ENCODE measurements around the gene P2RY4.
A peak's percentile ranks its signal among the peaks of the same experiment; 100 is the strongest.

P2RY4 gene

GRCh38 chrX:70254909-70255308, 5.1 kb downstream of the P2RY4 start:
- H3K14ac ChIP-seq (ENCODE audit: low read length in 2 of 2), result no peak overlapping the region
- H2BK120ac ChIP-seq (ENCODE audit: low read depth, low read length), result no peak overlapping the region
- H2BK5ac ChIP-seq (ENCODE audit: low read depth, low read length, poor library complexity, severe bottlenecking), result no peak overlapping the region
- H2BK15ac ChIP-seq (ENCODE audit: low read depth, poor library complexity, severe bottlenecking), result no peak overlapping the region
- no peak overlapping the region for H3K27ac ChIP-seq (ENCODE audit: low read length, poor library complexity, severe bottlenecking)
- 90% methylated on average over 2 of the region's 3 CpGs for WGBS
- no peaks in the 10 kb centered on the region for H3K4me1 ChIP-seq (ENCODE audit: control insufficient read depth, insufficient read depth, low read depth, low read length)
- no peaks in the 10 kb centered on the region for H3K79me1 ChIP-seq (replicated peaks; ENCODE audit: low read length, poor library complexity, severe bottlenecking)
- no peak overlapping the region for H2BK12ac ChIP-seq (ENCODE audit: low read length in 2 of 2)
- peaks cover 0 to 26% of the 10 kb centered on the region in 2 experiments for H3K27me3 ChIP-seq (ENCODE audit: control insufficient read depth in 1 of 2, insufficient read depth in 1 of 2, low read length in 2 of 2)
- no peak overlapping the region for H3K23ac ChIP-seq (ENCODE audit: low read length in 2 of 2)
- DNase-seq, result no peak
- no peak overlapping the region for H2AK5ac ChIP-seq (ENCODE audit: low read length, severe bottlenecking)
- H3K4ac ChIP-seq (ENCODE audit: low read depth in 1 of 2, low read length in 2 of 2), result no peak overlapping the region
- H2AFZ ChIP-seq (ENCODE audit: low read depth, low read length), result no peak overlapping the region
- no peak overlapping the region for H4K8ac ChIP-seq (ENCODE audit: low read length)
- H3K36me3 ChIP-seq (ENCODE audit: control insufficient read depth in 1 of 2, insufficient read depth in 2 of 2, low read depth in 1 of 2, low read length in 2 of 2), result no peaks in the 10 kb centered on the region
- H3K18ac ChIP-seq (ENCODE audit: low read depth in 1 of 2, low read length in 2 of 2), result no peak overlapping the region
- H3K9me3 ChIP-seq (ENCODE audit: control insufficient read depth, low read length), result peaks cover 9% of the 10 kb centered on the region
- no peak overlapping the region for H4K91ac ChIP-seq (ENCODE audit: low read length)
- H3K9ac ChIP-seq (ENCODE audit: low read length), result no peak overlapping the region
- H3K4me3 ChIP-seq (ENCODE audit: insufficient read depth in 1 of 2, low read depth in 1 of 2, low read length in 2 of 2), result no peak overlapping the region
- no peak overlapping the region for H3K4me2 ChIP-seq (ENCODE audit: low read length, poor library complexity, severe bottlenecking)

- Histone ChIP-seq H3K18ac (ENCODE audit: low read depth in 1 of 2, low read length in 2 of 2) (no peak overlapping the region), H3K4me2 (ENCODE audit: low read length, poor library complexity, severe bottlenecking) (no peak overlapping the region), H2BK5ac (ENCODE audit: low read depth, low read length, poor library complexity, severe bottlenecking) (no peak overlapping the region), H3K4me1 (ENCODE audit: control insufficient read depth, insufficient read depth, low read depth, low read length) (no peaks in the 10 kb centered on the region), H4K8ac (ENCODE audit: low read length) (no peak overlapping the region), H2AFZ (ENCODE audit: low read depth, low read length) (no peak overlapping the region), H3K79me1 (replicated peaks; ENCODE audit: low read length, poor library complexity, severe bottlenecking) (no peaks in the 10 kb centered on the region), H4K91ac (ENCODE audit: low read length) (no peak overlapping the region), H2BK12ac (ENCODE audit: low read length in 2 of 2) (no peak overlapping the region), H3K4ac (ENCODE audit: low read depth in 1 of 2, low read length in 2 of 2) (no peak overlapping the region), H3K14ac (ENCODE audit: low read length in 2 of 2) (no peak overlapping the region), H3K27ac (ENCODE audit: low read length, poor library complexity, severe bottlenecking) (no peak overlapping the region), H3K36me3 (ENCODE audit: control insufficient read depth in 1 of 2, insufficient read depth in 2 of 2, low read depth in 1 of 2, low read length in 2 of 2) (no peaks in the 10 kb centered on the region), H2BK15ac (ENCODE audit: low read depth, poor library complexity, severe bottlenecking) (no peak overlapping the region), H3K4me3 (ENCODE audit: insufficient read depth in 1 of 2, low read depth in 1 of 2, low read length in 2 of 2) (no peak overlapping the region), H3K9ac (ENCODE audit: low read length) (no peak overlapping the region), H2BK120ac (ENCODE audit: low read depth, low read length) (no peak overlapping the region), H2AK5ac (ENCODE audit: low read length, severe bottlenecking) (no peak overlapping the region), H3K27me3 (ENCODE audit: control insufficient read depth in 1 of 2, insufficient read depth in 1 of 2, low read length in 2 of 2) (peaks cover 0 to 26% of the 10 kb centered on the region in 2 experiments), H3K9me3 (ENCODE audit: control insufficient read depth, low read length) (peaks cover 9% of the 10 kb centered on the region), H3K23ac (ENCODE audit: low read length in 2 of 2) (no peak overlapping the region)
- 23% methylated on average over 1 of the region's 1 CpG for WGBS
- DNase-seq, result no peak
Measured at GRCh38 chrX:70254063-70254400, 6.0 kb downstream of the P2RY4 start.

- Histone ChIP-seq H2BK15ac (ENCODE audit: low read depth, poor library complexity, severe bottlenecking) (no peak overlapping the region), H3K4me3 (ENCODE audit: insufficient read depth in 1 of 2, low read depth in 1 of 2, low read length in 2 of 2) (no peak overlapping the region)
- WGBS, result no CpG with 5 or more reads among the region's 3 CpGs
Measured at GRCh38 chrX:70253377-70254062, 6.5 kb downstream of the P2RY4 start.

GRCh38 chrX:70252491-70252890, 7.5 kb downstream of the P2RY4 start:
- no peak for DNase-seq
- H2BK12ac ChIP-seq (ENCODE audit: low read length in 2 of 2), result no peak overlapping the region
- no peak overlapping the region for H2BK120ac ChIP-seq (ENCODE audit: low read depth, low read length)
- H3K27ac ChIP-seq (ENCODE audit: low read length, poor library complexity, severe bottlenecking), result no peak overlapping the region
- no peak overlapping the region for H2AK5ac ChIP-seq (ENCODE audit: low read length, severe bottlenecking)
- no peak overlapping the region for H3K9ac ChIP-seq (ENCODE audit: low read length)
- no peak overlapping the region for H3K18ac ChIP-seq (ENCODE audit: low read depth in 1 of 2, low read length in 2 of 2)
- 93% methylated on average over 2 of the region's 2 CpGs for WGBS
- H3K4ac ChIP-seq (ENCODE audit: low read depth in 1 of 2, low read length in 2 of 2), result no peak overlapping the region
- H2BK5ac ChIP-seq (ENCODE audit: low read depth, low read length, poor library complexity, severe bottlenecking), result no peak overlapping the region
- H3K4me3 ChIP-seq (ENCODE audit: insufficient read depth in 1 of 2, low read depth in 1 of 2, low read length in 2 of 2), result no peak overlapping the region
- no peaks in the 10 kb centered on the region for H3K4me1 ChIP-seq (ENCODE audit: control insufficient read depth, insufficient read depth, low read depth, low read length)
- no peaks in the 10 kb centered on the region for H3K36me3 ChIP-seq (ENCODE audit: control insufficient read depth in 1 of 2, insufficient read depth in 2 of 2, low read depth in 1 of 2, low read length in 2 of 2)
- H2BK15ac ChIP-seq (ENCODE audit: low read depth, poor library complexity, severe bottlenecking), result no peak overlapping the region
- H3K9me3 ChIP-seq (ENCODE audit: control insufficient read depth, low read length), result peaks cover 9% of the 10 kb centered on the region
- H3K23ac ChIP-seq (ENCODE audit: low read length in 2 of 2), result no peak overlapping the region
- H4K91ac ChIP-seq (ENCODE audit: low read length), result no peak overlapping the region
- H3K27me3 ChIP-seq (ENCODE audit: control insufficient read depth in 1 of 2, insufficient read depth in 1 of 2, low read length in 2 of 2), result peaks cover 0 to 20% of the 10 kb centered on the region in 2 experiments
- H3K4me2 ChIP-seq (ENCODE audit: low read length, poor library complexity, severe bottlenecking), result no peak overlapping the region
- no peak overlapping the region for H3K14ac ChIP-seq (ENCODE audit: low read length in 2 of 2)
- no peaks in the 10 kb centered on the region for H3K79me1 ChIP-seq (replicated peaks; ENCODE audit: low read length, poor library complexity, severe bottlenecking)
- H4K8ac ChIP-seq (ENCODE audit: low read length), result no peak overlapping the region
- no peak overlapping the region for H2AFZ ChIP-seq (ENCODE audit: low read depth, low read length)

More at GRCh38 chrX:70253377-70254062, 6.5 kb downstream of the P2RY4 start:
- no peak overlapping the region for H2BK120ac ChIP-seq (ENCODE audit: low read depth, low read length)
- H3K4me2 ChIP-seq (ENCODE audit: low read length, poor library complexity, severe bottlenecking), result no peak overlapping the region
- peak; percentile 22 for DNase-seq
- H3K9ac ChIP-seq (ENCODE audit: low read length), result no peak overlapping the region
- no peak overlapping the region for H2BK12ac ChIP-seq (ENCODE audit: low read length in 2 of 2)
- H3K27ac ChIP-seq (ENCODE audit: low read length, poor library complexity, severe bottlenecking), result no peak overlapping the region
- no peak overlapping the region for H2AK5ac ChIP-seq (ENCODE audit: low read length, severe bottlenecking)
- no peak overlapping the region for H4K8ac ChIP-seq (ENCODE audit: low read length)
- H3K4me1 ChIP-seq (ENCODE audit: control insufficient read depth, insufficient read depth, low read depth, low read length), result no peaks in the 10 kb centered on the region
- H4K91ac ChIP-seq (ENCODE audit: low read length), result no peak overlapping the region
- no peaks in the 10 kb centered on the region for H3K36me3 ChIP-seq (ENCODE audit: control insufficient read depth in 1 of 2, insufficient read depth in 2 of 2, low read depth in 1 of 2, low read length in 2 of 2)
- peaks cover 9% of the 10 kb centered on the region for H3K9me3 ChIP-seq (ENCODE audit: control insufficient read depth, low read length)
- H3K27me3 ChIP-seq (ENCODE audit: control insufficient read depth in 1 of 2, insufficient read depth in 1 of 2, low read length in 2 of 2), result peaks cover 0 to 27% of the 10 kb centered on the region in 2 experiments
- no peak overlapping the region for H2BK5ac ChIP-seq (ENCODE audit: low read depth, low read length, poor library complexity, severe bottlenecking)
- H3K79me1 ChIP-seq (replicated peaks; ENCODE audit: low read length, poor library complexity, severe bottlenecking), result no peaks in the 10 kb centered on the region
- no peak overlapping the region for H2AFZ ChIP-seq (ENCODE audit: low read depth, low read length)
- no peak overlapping the region for H3K4ac ChIP-seq (ENCODE audit: low read depth in 1 of 2, low read length in 2 of 2)
- H3K18ac ChIP-seq (ENCODE audit: low read depth in 1 of 2, low read length in 2 of 2), result no peak overlapping the region
- no peak overlapping the region for H3K14ac ChIP-seq (ENCODE audit: low read length in 2 of 2)
- no peak overlapping the region for H3K23ac ChIP-seq (ENCODE audit: low read length in 2 of 2)

Measured in mesenchymal stem cell (in vitro differentiated cells and primary cell).